Neural progenitor cell (in vitro differentiated cells): ENCODE measurements around the gene PDGFC.

Source experiments
- EZH2 ChIP-seq: fragments of 200-600 bp; sonication (generic); IDR thresholded peaks from 2 replicates; pipeline ENCODE4 v1.6.1; 2017; ENCODE audit warnings: antibody characterized with exemption, mild to moderate bottlenecking, moderate library complexity
- TF ChIP-seq, protein P1 (sequence below): fragments of 200-600 bp; sonication (generic); IDR thresholded peaks from 2 replicates; pipeline ENCODE4 v1.5.1; 2017; ENCODE audit warnings: antibody characterized with exemption, mild to moderate bottlenecking

DNA sequence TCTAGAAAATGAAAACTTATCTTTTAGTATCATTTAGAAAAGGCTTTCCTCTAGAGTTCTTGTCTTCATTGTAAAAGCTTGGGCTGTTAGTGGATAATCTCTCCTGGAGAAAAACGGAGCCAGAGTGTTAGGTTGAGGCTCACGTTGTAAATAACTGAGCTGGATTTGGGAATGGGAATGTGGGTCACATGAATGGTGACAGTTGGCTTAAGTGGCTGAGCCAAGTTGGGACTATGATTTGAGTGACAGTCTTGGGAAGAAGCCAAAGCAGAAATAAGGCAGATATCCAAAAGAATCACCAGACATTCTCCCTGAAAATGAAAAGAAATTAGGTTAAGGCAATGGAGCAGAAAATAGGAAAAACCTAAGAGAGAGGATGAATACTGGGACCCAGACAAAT lies 33.6 kb upstream of the PDGFC start:
- TF ChIP-seq, protein P1, sequence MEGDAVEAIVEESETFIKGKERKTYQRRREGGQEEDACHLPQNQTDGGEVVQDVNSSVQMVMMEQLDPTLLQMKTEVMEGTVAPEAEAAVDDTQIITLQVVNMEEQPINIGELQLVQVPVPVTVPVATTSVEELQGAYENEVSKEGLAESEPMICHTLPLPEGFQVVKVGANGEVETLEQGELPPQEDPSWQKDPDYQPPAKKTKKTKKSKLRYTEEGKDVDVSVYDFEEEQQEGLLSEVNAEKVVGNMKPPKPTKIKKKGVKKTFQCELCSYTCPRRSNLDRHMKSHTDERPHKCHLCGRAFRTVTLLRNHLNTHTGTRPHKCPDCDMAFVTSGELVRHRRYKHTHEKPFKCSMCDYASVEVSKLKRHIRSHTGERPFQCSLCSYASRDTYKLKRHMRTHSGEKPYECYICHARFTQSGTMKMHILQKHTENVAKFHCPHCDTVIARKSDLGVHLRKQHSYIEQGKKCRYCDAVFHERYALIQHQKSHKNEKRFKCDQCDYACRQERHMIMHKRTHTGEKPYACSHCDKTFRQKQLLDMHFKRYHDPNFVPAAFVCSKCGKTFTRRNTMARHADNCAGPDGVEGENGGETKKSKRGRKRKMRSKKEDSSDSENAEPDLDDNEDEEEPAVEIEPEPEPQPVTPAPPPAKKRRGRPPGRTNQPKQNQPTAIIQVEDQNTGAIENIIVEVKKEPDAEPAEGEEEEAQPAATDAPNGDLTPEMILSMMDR, result no peak
- TF ChIP-seq EZH2, result no peak
